ENCODE data around the gene SPA17. TPM values are rescaled to one million over a fixed set of nuclear protein-coding genes. Genes with fewer than 3 reads are reported as not detected.

SPA17 gene
- total and polyA plus RNA-seq, 4 donors: 14.4 to 28.9 (median 16.0) TPM

DNA sequence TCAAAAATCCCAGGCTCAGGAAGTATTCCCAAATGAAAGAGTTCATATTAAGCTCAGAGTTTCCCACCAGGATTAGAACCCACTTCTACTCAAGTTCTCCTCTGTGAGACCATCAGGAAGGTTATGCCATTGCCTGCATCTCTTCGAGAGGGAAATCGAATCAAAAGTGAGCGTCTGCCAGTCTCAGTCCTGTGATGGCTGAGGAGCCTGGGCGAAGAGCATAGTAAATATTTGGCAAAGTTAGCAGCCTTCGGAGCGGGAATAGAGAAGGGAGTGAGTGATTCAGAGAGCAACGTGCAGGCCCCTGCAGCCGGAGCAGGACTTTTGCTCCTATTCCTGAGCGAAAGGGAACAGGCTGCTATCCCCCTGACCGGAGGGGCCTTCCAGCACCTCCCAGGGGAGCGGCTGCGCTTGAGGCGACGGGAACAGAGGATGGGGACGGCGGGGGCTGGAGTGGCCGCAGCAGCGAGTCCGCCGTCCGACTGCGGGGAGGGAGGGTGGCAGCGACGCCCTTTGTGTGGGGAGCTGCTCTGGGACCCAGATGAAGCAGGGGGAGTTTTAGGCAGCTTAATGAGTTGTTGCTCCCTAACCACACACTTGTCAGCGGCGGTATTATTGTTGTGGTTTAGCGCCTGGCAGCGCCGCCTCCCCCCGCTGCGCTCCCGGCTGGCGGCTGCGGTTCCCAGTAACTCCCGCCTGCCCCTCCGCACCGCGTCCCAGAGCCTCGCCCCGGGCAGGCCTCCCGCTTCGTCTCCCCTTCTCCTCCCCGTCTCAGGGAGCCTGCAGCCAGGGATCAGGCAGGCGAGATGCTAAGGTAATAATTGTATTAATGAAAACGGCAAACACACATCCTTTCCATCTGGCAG, 44.3 kb downstream of the SPA17 start:
- H3K36me3 ChIP-seq (ENCODE audit: control insufficient read depth in 4 of 4, insufficient read depth in 4 of 4, low read length in 4 of 4): no peaks in the 10 kb centered on the region
- peaks cover 0 to 13% (median 4%) of the 10 kb centered on the region in 5 donors for H3K4me1 ChIP-seq (ENCODE audit: control insufficient read depth in 5 of 5, insufficient read depth in 5 of 5, low read length in 5 of 5)
- no peak overlapping the region for H3K9ac ChIP-seq (ENCODE audit: insufficient read depth in 1 of 2, low read length in 2 of 2)
- TF ChIP-seq, protein P1, sequence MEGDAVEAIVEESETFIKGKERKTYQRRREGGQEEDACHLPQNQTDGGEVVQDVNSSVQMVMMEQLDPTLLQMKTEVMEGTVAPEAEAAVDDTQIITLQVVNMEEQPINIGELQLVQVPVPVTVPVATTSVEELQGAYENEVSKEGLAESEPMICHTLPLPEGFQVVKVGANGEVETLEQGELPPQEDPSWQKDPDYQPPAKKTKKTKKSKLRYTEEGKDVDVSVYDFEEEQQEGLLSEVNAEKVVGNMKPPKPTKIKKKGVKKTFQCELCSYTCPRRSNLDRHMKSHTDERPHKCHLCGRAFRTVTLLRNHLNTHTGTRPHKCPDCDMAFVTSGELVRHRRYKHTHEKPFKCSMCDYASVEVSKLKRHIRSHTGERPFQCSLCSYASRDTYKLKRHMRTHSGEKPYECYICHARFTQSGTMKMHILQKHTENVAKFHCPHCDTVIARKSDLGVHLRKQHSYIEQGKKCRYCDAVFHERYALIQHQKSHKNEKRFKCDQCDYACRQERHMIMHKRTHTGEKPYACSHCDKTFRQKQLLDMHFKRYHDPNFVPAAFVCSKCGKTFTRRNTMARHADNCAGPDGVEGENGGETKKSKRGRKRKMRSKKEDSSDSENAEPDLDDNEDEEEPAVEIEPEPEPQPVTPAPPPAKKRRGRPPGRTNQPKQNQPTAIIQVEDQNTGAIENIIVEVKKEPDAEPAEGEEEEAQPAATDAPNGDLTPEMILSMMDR (IDR thresholded peaks at IDR 0.05; ENCODE audit: control extremely low read depth, extremely low read depth): no peak
- peak; percentile 57 for ATAC-seq (ENCODE audit: insufficient read depth, low FRiP score)
- H3K4me3 ChIP-seq: no peak overlapping the region
- H3K27me3 ChIP-seq (ENCODE audit: control insufficient read depth in 3 of 3, insufficient read depth in 3 of 3, low read length in 2 of 3): peaks cover 0 to 49% (median 28%) of the 10 kb centered on the region in 3 donors
- DNase-seq: peak; percentile 44 to 56 (median 51)
- WGBS, 2 donors: 1% methylated on average over 41 to 45 of the region's 45 CpGs
- H3K27ac ChIP-seq (ENCODE audit: low read depth in 1 of 2, low read length in 1 of 2): peak overlapping the region in 1 of 2 donors; percentile 72
- no peaks in the 10 kb centered on the region for H3K9me3 ChIP-seq (ENCODE audit: control insufficient read depth in 4 of 4, insufficient read depth in 3 of 4, low read length in 3 of 4)

DNA sequence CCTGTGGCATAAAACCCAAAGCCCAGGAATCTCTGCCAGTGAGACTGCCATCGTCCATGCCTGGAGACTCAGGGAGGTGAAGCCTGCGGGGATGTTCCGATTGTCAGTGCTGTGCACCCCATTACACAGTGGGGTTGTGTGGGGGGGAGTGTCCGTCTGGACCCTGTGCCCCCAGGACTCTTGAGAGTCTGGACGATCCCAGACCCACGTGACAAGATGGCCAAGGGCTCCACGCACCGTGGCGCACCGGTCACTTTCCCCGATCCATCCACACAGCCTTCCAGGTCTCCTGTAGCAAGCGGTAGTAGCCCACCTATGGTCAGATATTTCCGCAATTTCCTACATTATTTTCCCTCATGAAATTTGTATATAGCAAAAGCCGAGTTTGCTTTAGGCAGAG, 45.1 kb downstream of the SPA17 start:
- ATAC-seq (ENCODE audit: insufficient read depth, low FRiP score) (no peak), DNase-seq (no peak)
- TF ChIP-seq, protein P1 (IDR thresholded peaks at IDR 0.05; ENCODE audit: control extremely low read depth, extremely low read depth): no peak
- WGBS, 2 donors: 75 to 77% methylated on average over 14 of the region's 14 CpGs
- Histone ChIP-seq H3K9me3 (ENCODE audit: control insufficient read depth in 4 of 4, insufficient read depth in 3 of 4, low read length in 3 of 4) (no peaks in the 10 kb centered on the region), H3K4me3 (no peak overlapping the region), H3K36me3 (ENCODE audit: control insufficient read depth in 4 of 4, insufficient read depth in 4 of 4, low read length in 4 of 4) (no peaks in the 10 kb centered on the region), H3K4me1 (ENCODE audit: control insufficient read depth in 5 of 5, insufficient read depth in 5 of 5, low read length in 5 of 5) (peaks cover 0 to 13% (median 4%) of the 10 kb centered on the region in 5 donors), H3K27me3 (ENCODE audit: control insufficient read depth in 3 of 3, insufficient read depth in 3 of 3, low read length in 2 of 3) (peaks cover 0 to 54% (median 28%) of the 10 kb centered on the region in 3 donors), H3K27ac (ENCODE audit: low read depth in 1 of 2, low read length in 1 of 2) (no peak overlapping the region), H3K9ac (ENCODE audit: insufficient read depth in 1 of 2, low read length in 2 of 2) (no peak overlapping the region)

DNA sequence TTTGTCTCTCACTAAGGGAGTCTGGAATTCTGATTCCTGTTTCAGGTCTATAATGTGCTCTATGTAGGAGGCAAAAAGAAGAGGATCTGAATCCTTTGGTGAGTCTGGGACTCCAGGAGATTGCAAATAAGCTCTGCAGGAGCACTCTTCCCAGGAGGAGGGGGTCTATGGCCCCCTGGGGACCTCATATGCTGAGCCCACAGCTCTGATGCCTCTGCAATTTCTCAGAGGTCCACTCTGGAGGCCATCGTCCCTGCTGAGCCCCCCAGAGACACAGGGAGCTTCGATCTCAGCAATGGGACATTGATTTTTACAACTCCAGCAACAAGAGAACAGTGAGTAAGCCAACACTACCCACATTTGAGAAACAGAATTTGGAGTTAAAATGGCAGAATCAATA, 45.8 kb downstream of the SPA17 start:
- 80 to 85% methylated on average over 2 of the region's 2 CpGs for WGBS, 2 donors
- TF ChIP-seq, protein P1 (IDR thresholded peaks at IDR 0.05; ENCODE audit: control extremely low read depth, extremely low read depth): no peak

More for the DNA sequence above, 45.8 kb downstream of the SPA17 start:
- DNase-seq (no peak), ATAC-seq (ENCODE audit: insufficient read depth, low FRiP score) (no peak)
- Histone ChIP-seq H3K27ac (ENCODE audit: low read depth in 1 of 2, low read length in 1 of 2) (no peak overlapping the region), H3K9ac (ENCODE audit: insufficient read depth in 1 of 2, low read length in 2 of 2) (no peak overlapping the region), H3K36me3 (ENCODE audit: control insufficient read depth in 4 of 4, insufficient read depth in 4 of 4, low read length in 4 of 4) (no peaks in the 10 kb centered on the region), H3K4me3 (no peak overlapping the region), H3K9me3 (ENCODE audit: control insufficient read depth in 4 of 4, insufficient read depth in 3 of 4, low read length in 3 of 4) (no peaks in the 10 kb centered on the region), H3K27me3 (ENCODE audit: control insufficient read depth in 3 of 3, insufficient read depth in 3 of 3, low read length in 2 of 3) (peaks cover 0 to 58% (median 25%) of the 10 kb centered on the region in 3 donors), H3K4me1 (ENCODE audit: control insufficient read depth in 5 of 5, insufficient read depth in 5 of 5, low read length in 5 of 5) (peaks cover 0 to 13% (median 4%) of the 10 kb centered on the region in 5 donors)

All from lung (tissue), 12 donors.